PFSK-1 (cell line): ENCODE measurements around the gene OVOL1.

Experiments
- POLR2AphosphoS5 ChIP-seq: IDR thresholded peaks from 2 replicates; pipeline ENCODE4 v1.6.1; 2012; ENCODE audit warnings: low read depth, mild to moderate bottlenecking, control low read depth, low read length, moderate library complexity
- TAF1 ChIP-seq: IDR thresholded peaks from 2 replicates; pipeline ENCODE4 v1.6.1; 2012; ENCODE audit warnings: low read length, control low read depth, borderline replicate concordance; ENCODE audit not compliant: insufficient read depth

- no peak for TF ChIP-seq POLR2AphosphoS5
- no peak for TF ChIP-seq TAF1
Observed at GRCh38 chr11:65776196-65776595, 10.7 kb upstream of the OVOL1 start.
